Neural cell (in vitro differentiated cells): ENCODE data around the gene ST6GAL1. TPM values are rescaled to one million over a fixed set of nuclear protein-coding genes. Genes with fewer than 3 reads are reported as not detected.
"Not testable (repeated sequence)": the region's sequence is repeated elsewhere in the genome, so short reads cannot be mapped to it uniquely, and the experiment has no call there.

Experiments used
- H2AFZ ChIP-seq: fragments of 200-600, 300-800 bp; sonication (generic), shearing (Covaris generic); 2 replicates; pipeline ENCODE4 v1.6.0; 2014; ENCODE audit warnings: low read depth, mild to moderate bottlenecking, antibody characterized with exemption, low read length, moderate library complexity
- H3F3A ChIP-seq: fragments of 200-600 bp; shearing (Covaris generic); 2 replicates; pipeline ENCODE4 v1.6.1; 2016; ENCODE audit warnings: mild to moderate bottlenecking, moderate library complexity, mixed read lengths, antibody characterized with exemption, low read length; ENCODE audit not compliant: insufficient read depth, poor library complexity, severe bottlenecking
- H3K27ac ChIP-seq: fragments of 200-600, 300-800 bp; sonication (generic), shearing (Covaris generic); 2 replicates; pipeline ENCODE4 v1.5.1; 2014; ENCODE audit warnings: mild to moderate bottlenecking, low read length, moderate library complexity
- H3K27me3 ChIP-seq: fragments of 300-800, 200-600 bp; sonication (generic), shearing (Covaris generic); 2 replicates; pipeline ENCODE4 v1.6.0; 2014; ENCODE audit warnings: mild to moderate bottlenecking, low read depth, low read length, moderate library complexity; ENCODE audit not compliant: insufficient read depth
- H3K36me3 ChIP-seq: fragments of 300-800, 200-600 bp; sonication (generic), shearing (Covaris generic); 2 replicates; pipeline ENCODE4 v1.5.1; 2014; ENCODE audit warnings: mild to moderate bottlenecking, antibody characterized with exemption, low read length, moderate library complexity; ENCODE audit not compliant: insufficient read depth
- H3K4me2 ChIP-seq: fragments of 300-800, 200-600 bp; sonication (generic), shearing (Covaris generic); 2 replicates; pipeline ENCODE4 v1.6.0; 2014; ENCODE audit warnings: mild to moderate bottlenecking, low read length
- H3K4me3 ChIP-seq: fragments of 300-800, 200-600 bp; sonication (generic), shearing (Covaris generic); 2 replicates; pipeline ENCODE4 v1.5.1; 2014; ENCODE audit warnings: mild to moderate bottlenecking, low read length, moderate library complexity
- H3K79me2 ChIP-seq: fragments of 200-600 bp; shearing (Covaris generic); replicated peaks from 2 replicates; pipeline ENCODE4 v1.6.0; 2014; ENCODE audit warnings: mild to moderate bottlenecking, low read length, moderate library complexity; ENCODE audit not compliant: insufficient read depth
- H3K9ac ChIP-seq: fragments of 300-800, 200-600 bp; sonication (generic), shearing (Covaris generic); 2 replicates; pipeline ENCODE4 v1.6.1; 2016; ENCODE audit warnings: mild to moderate bottlenecking, low read length, mixed read lengths
- H3K9me2 ChIP-seq: fragments of 200-600 bp; shearing (Covaris generic); 2 replicates; pipeline ENCODE4 v1.6.1; 2016; ENCODE audit warnings: mild to moderate bottlenecking, low read length, mixed read lengths; ENCODE audit not compliant: insufficient read depth
- H3K9me3 ChIP-seq: fragments of 200-600, 300-800 bp; sonication (generic), shearing (Covaris generic); 2 replicates; pipeline ENCODE4 v1.6.1; 2016; ENCODE audit warnings: mild to moderate bottlenecking, mixed run types, low read length, moderate library complexity, mixed read lengths
- H4K20me1 ChIP-seq: fragments of 200-600 bp; shearing (Covaris generic); 2 replicates; pipeline ENCODE4 v1.6.1; 2016; ENCODE audit warnings: mild to moderate bottlenecking, mixed run types; ENCODE audit not compliant: insufficient read depth
- CTCF ChIP-seq: fragments of 450-650 bp; IDR thresholded peaks from 2 replicates; pipeline ENCODE4 v1.5.1; 2014; ENCODE audit warnings: antibody characterized with exemption, mild to moderate bottlenecking, moderate library complexity; ENCODE audit not compliant: poor library complexity, severe bottlenecking
- EP300 ChIP-seq: fragments of 450-650 bp; conservative IDR thresholded peaks from 2 replicates; pipeline ENCODE4 v1.6.1; 2014; ENCODE audit warnings: antibody characterized with exemption, mild to moderate bottlenecking, moderate library complexity; ENCODE audit not compliant: poor library complexity, severe bottlenecking
- EZH2 ChIP-seq: fragments of 200-600, 300-800 bp; shearing (Covaris generic), sonication (generic); IDR thresholded peaks from 2 replicates; pipeline ENCODE4 v1.6.1; 2014; ENCODE audit warnings: antibody characterized with exemption, low read length, borderline replicate concordance, mild to moderate bottlenecking; ENCODE audit not compliant: insufficient read depth, poor library complexity, severe bottlenecking
- MXI1 ChIP-seq: fragments of 450-650 bp; conservative IDR thresholded peaks from 2 replicates; pipeline ENCODE4 v1.6.1; 2014; ENCODE audit warnings: antibody characterized with exemption, mild to moderate bottlenecking; ENCODE audit not compliant: poor library complexity, severe bottlenecking
- POLR2AphosphoS5 ChIP-seq: IDR thresholded peaks from 2 replicates; pipeline ENCODE4 v1.6.1; 2012
- RAD21 ChIP-seq: fragments of 450-650 bp; conservative IDR thresholded peaks from 2 replicates; pipeline ENCODE4 v1.6.1; 2014; ENCODE audit warnings: antibody characterized with exemption, mild to moderate bottlenecking, moderate library complexity
- SMC3 ChIP-seq: fragments of 450-650 bp; conservative IDR thresholded peaks from 2 replicates; pipeline ENCODE4 v1.6.1; 2014; ENCODE audit warnings: antibody characterized with exemption, mild to moderate bottlenecking, moderate library complexity; ENCODE audit not compliant: poor library complexity
- TAF1 ChIP-seq: IDR thresholded peaks from 2 replicates; pipeline ENCODE4 v1.6.1; 2012; ENCODE audit warnings: low read depth
- polyA plus RNA-seq: library from polyadenylated mRNA; depleted of rRNA; stranded (reverse); fragments of >200 nt; gene quantifications from 2 replicates; pipeline ENCODE4 v1.2.3, GENCODE V29; 2014
- TF ChIP-seq, protein P1 (sequence below): IDR thresholded peaks from 2 replicates; pipeline ENCODE4 v1.6.1; 2012; ENCODE audit warnings: borderline replicate concordance

Gene ST6GAL1
- polyA plus RNA-seq, 1 donor from 2014 or later: 17.6 TPM

DNA sequence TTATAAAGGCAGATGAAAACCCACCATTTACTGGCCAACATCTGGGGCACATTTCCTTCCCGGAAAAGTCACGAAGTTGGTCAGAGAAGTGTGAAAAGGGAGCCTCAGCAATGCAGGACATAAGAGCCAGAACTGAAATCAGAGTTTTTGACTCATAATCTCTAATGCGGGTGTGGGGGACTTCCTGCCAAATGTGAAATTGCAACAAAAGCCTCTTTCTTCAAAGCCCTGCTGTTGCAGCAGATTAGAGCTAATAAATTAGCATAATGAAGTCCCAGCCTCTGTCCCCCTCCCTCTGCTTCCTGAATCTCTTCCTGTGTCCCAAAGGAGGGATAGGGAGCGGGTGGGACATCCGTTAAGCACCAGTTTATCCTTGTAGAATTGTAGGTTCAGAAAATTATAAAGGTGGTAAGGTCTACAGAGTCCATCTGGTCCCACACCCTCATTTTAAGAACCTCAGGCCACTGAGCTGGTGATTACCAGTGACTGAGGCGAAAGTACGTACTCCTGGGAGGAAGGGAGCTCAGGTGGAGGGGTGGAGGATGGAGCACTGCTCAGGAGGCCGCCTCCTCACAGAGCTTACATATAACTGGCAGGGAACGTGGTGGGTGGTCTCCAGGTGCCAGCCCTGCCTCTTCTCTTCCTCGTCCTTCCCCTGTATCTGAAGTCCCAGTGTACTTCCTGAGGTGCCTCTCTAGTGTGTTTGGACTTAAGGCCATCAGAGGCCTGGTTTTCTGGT is 35.0 kb downstream of the ST6GAL1 start:
- Histone ChIP-seq H3K9me2 (no peaks in the 10 kb centered on the region), H3K79me2 (no peaks in the 10 kb centered on the region), H3K27me3 (no peaks in the 10 kb centered on the region), H3K36me3 (no peaks in the 10 kb centered on the region), H3F3A (no peaks in the 10 kb centered on the region), H2AFZ (no peak overlapping the region), H3K27ac (no peak overlapping the region), H3K4me3 (no peak overlapping the region), H4K20me1 (no peaks in the 10 kb centered on the region), H3K9me3 (no peaks in the 10 kb centered on the region), H3K9ac (no peak overlapping the region), H3K4me2 (no peak overlapping the region)
- TF ChIP-seq TAF1: no peak
- TF ChIP-seq EZH2: no peak
- TF ChIP-seq, protein P1, sequence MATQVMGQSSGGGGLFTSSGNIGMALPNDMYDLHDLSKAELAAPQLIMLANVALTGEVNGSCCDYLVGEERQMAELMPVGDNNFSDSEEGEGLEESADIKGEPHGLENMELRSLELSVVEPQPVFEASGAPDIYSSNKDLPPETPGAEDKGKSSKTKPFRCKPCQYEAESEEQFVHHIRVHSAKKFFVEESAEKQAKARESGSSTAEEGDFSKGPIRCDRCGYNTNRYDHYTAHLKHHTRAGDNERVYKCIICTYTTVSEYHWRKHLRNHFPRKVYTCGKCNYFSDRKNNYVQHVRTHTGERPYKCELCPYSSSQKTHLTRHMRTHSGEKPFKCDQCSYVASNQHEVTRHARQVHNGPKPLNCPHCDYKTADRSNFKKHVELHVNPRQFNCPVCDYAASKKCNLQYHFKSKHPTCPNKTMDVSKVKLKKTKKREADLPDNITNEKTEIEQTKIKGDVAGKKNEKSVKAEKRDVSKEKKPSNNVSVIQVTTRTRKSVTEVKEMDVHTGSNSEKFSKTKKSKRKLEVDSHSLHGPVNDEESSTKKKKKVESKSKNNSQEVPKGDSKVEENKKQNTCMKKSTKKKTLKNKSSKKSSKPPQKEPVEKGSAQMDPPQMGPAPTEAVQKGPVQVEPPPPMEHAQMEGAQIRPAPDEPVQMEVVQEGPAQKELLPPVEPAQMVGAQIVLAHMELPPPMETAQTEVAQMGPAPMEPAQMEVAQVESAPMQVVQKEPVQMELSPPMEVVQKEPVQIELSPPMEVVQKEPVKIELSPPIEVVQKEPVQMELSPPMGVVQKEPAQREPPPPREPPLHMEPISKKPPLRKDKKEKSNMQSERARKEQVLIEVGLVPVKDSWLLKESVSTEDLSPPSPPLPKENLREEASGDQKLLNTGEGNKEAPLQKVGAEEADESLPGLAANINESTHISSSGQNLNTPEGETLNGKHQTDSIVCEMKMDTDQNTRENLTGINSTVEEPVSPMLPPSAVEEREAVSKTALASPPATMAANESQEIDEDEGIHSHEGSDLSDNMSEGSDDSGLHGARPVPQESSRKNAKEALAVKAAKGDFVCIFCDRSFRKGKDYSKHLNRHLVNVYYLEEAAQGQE: no peak
- no peak for TF ChIP-seq POLR2AphosphoS5
- TF ChIP-seq SMC3: no peak
- TF ChIP-seq RAD21: no peak
- no peak for TF ChIP-seq CTCF
- no peak for TF ChIP-seq EP300

DNA sequence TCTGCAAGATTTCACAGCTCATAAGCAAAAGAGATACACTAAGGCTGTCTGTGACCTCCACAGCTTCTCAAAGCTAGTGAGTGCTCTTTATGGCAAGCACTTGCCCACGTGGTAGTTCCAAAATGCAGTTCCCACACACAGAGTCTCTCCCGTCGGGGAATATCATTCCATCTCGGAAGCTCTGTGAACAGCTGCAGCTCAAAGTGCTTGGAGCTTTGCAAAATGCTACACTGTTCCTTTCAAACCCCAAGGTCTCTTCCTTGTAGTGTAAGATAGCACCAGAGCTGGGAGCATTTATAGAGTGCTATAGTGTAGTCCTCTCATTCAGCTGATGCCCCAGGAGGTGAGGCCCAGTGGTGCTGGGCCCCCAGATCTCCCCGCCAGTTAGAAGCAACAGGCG is 36.1 kb downstream of the ST6GAL1 start:
- Histone ChIP-seq H3K27me3 (no peaks in the 10 kb centered on the region), H3K4me2 (no peak overlapping the region), H2AFZ (no peak overlapping the region), H3K36me3 (no peaks in the 10 kb centered on the region), H3K9ac (no peak overlapping the region), H4K20me1 (no peaks in the 10 kb centered on the region), H3K9me2 (no peaks in the 10 kb centered on the region), H3K79me2 (no peaks in the 10 kb centered on the region), H3K4me3 (no peak overlapping the region), H3K27ac (no peak overlapping the region), H3K9me3 (no peaks in the 10 kb centered on the region), H3F3A (no peaks in the 10 kb centered on the region)
- TF ChIP-seq, protein P1: no peak
- no peak for TF ChIP-seq SMC3
- TF ChIP-seq RAD21: no peak
- TF ChIP-seq EZH2: no peak
- TF ChIP-seq EP300: no peak
- no peak for TF ChIP-seq CTCF
- TF ChIP-seq POLR2AphosphoS5: no peak
- TF ChIP-seq TAF1: no peak
- TF ChIP-seq MXI1: no peak

- not testable (repeated sequence) for H3K27me3 ChIP-seq, H3K4me2 ChIP-seq, H3F3A ChIP-seq, H3K36me3 ChIP-seq, H3K9ac ChIP-seq, H3K4me3 ChIP-seq, H4K20me1 ChIP-seq, H2AFZ ChIP-seq, H3K9me2 ChIP-seq, H3K9me3 ChIP-seq, H3K27ac ChIP-seq, H3K79me2 ChIP-seq
These were observed 36.9 kb downstream of the ST6GAL1 start for GRCh38 chr3:186967236-186967635.
